Measurements from ENCODE around the gene PHETA2. TPM values are rescaled to one million over a fixed set of nuclear protein-coding genes. Genes with fewer than 3 reads are reported as not detected.

PHETA2 gene
- total and polyA plus RNA-seq, 2 of the 4 experiments (the other 2 are of a cell fraction), result 6.5 to 10.0 TPM

DNA sequence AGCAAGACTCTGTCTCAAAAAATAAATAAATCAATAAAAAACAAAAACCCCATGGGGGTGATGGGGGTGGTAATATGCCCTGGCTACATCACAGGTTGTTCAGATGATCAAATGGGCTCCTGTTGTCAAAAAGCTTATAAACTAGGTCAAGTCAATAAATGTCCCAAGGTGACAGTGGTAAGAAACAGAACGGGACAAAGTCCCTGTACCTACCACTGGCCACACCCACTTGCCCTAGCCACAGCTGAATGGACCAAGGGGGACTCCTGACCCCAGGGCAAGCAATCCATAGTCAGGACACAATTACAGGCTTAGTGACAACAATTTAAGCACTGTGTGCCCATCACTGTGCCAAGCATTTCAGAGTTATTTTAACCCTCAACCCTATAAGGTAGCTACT is 9.4 kb upstream of the PHETA2 start:
- H2BK20ac ChIP-seq (ENCODE audit: low read depth, low read length), result no peak overlapping the region
- H4K8ac ChIP-seq (ENCODE audit: low read depth in 2 of 2, low read length in 2 of 2), result no peak overlapping the region
- H3K9me1 ChIP-seq (ENCODE audit: insufficient read depth, low read length), result 0 out of 2 replicates have a peak, but pooled peaks cover 5% of the 10 kb centered on the region
- no peak overlapping the region for H4K91ac ChIP-seq (ENCODE audit: insufficient read depth, low read depth, low read length)
- dilution Hi-C loops (cut with HindIII; ENCODE audit: low sequenced_read_pairs, unreplicated experiment), result no loop called here
- H2BK5ac ChIP-seq (ENCODE audit: low read depth, low read length, poor library complexity, severe bottlenecking), result no peak overlapping the region
- H2AFZ ChIP-seq (replicated peaks; ENCODE audit: low read length, poor library complexity), result no peak overlapping the region
- no peak overlapping the region for H3K4ac ChIP-seq (ENCODE audit: low read depth, low read length)
- no peaks in the 10 kb centered on the region for H4K20me1 ChIP-seq (ENCODE audit: insufficient read depth, low read length)
- POLR2A ChIA-PET (ENCODE audit: unreplicated experiment), result interaction anchor here (0.6 kb wide), 1 partner anchor 18 kb away, joined by 5 read pairs; no protein-coding TSS in a partner anchor
- TF ChIP-seq MAFK (IDR thresholded peaks at IDR 0.05; ENCODE audit: low read depth, low read length), result no peak
- no peak for TF ChIP-seq MAZ (IDR thresholded peaks at IDR 0.05; ENCODE audit: borderline replicate concordance, low read depth, low read length)
- H3K18ac ChIP-seq (ENCODE audit: low read depth, low read length), result no peak overlapping the region
- CTCF ChIA-PET, result no interaction called here
- H3K56ac ChIP-seq (ENCODE audit: extremely low read depth, insufficient read depth, low read length), result no peak overlapping the region
- no peaks in the 10 kb centered on the region for H3K9me3 ChIP-seq (ENCODE audit: control insufficient read depth, insufficient read depth, low read length)
- H2BK15ac ChIP-seq (ENCODE audit: low read depth, low read length), result no peak overlapping the region
- H2BK120ac ChIP-seq (ENCODE audit: low read depth, low read length), result no peak overlapping the region
- no peak overlapping the region for H4K5ac ChIP-seq (ENCODE audit: low read depth, low read length)
- DNase-seq (no peak), ATAC-seq (ENCODE audit: low read depth) (no peak)
- no CpG with 5 or more reads among the region's 1 CpG for WGBS, 2 experiments (ENCODE audit: extremely low coverage in 2 of 2, insufficient read length in 1 of 2)
- H3K23ac ChIP-seq (ENCODE audit: low read depth, low read length), result no peak overlapping the region
- H3K4me3 ChIP-seq (ENCODE audit: insufficient read depth, low read depth, low read length), result no peak overlapping the region
- H3K4me1 ChIP-seq (ENCODE audit: control insufficient read depth, insufficient read depth, low read length), result no peaks in the 10 kb centered on the region
- no TSS peak for BruUV-seq (replicated peaks)
- intact Hi-C loops (cut with micrococcal nuclease), result no loop called here
- no peak overlapping the region for H3K27ac ChIP-seq (ENCODE audit: insufficient read depth, low read length)
- H3K14ac ChIP-seq (replicated peaks; ENCODE audit: low read depth, low read length), result no peak overlapping the region
- H3K36me3 ChIP-seq (ENCODE audit: control insufficient read depth, insufficient read depth, low read length), result peaks cover 39% of the 10 kb centered on the region
- H3K4me2 ChIP-seq (ENCODE audit: low read depth, low read length), result no peak overlapping the region
- H3K79me1 ChIP-seq (ENCODE audit: low read depth in 1 of 2, low read length in 2 of 2), result peaks cover 0 to 13% of the 10 kb centered on the region in 2 experiments; a peak in 3 of 4 replicates
- H3K9ac ChIP-seq (ENCODE audit: low read depth, low read length), result no peak overlapping the region
- no peak overlapping the region for H2AK5ac ChIP-seq (ENCODE audit: low read depth, low read length)
- H2AK9ac ChIP-seq (replicated peaks; ENCODE audit: low read depth, low read length, poor library complexity), result no peak overlapping the region
- in situ Hi-C loops (cut with MboI; ENCODE audit: low sequenced_read_pairs), result no loop called here
- no peaks in the 10 kb centered on the region for H3K27me3 ChIP-seq (ENCODE audit: control insufficient read depth, insufficient read depth, low read length)

Data from IMR-90 (cell line).